22Rv1 (cell line): ENCODE results near the gene FDPS.

Experiments used
- CTCF ChIP-seq: fragments of 450-650 bp; IDR thresholded peaks from 2 replicates; pipeline ENCODE4 v1.5.1; 2017; ENCODE audit warnings: mild to moderate bottlenecking
- ZFX ChIP-seq: fragments of 450-650 bp; IDR thresholded peaks from 2 replicates; pipeline ENCODE4 v1.6.1; 2017; ENCODE audit warnings: antibody characterized with exemption, borderline replicate concordance

GRCh38 chr1:155282488-155283091, 26.1 kb upstream of the FDPS start:
- TF ChIP-seq CTCF: no peak
- TF ChIP-seq ZFX: no peak
